ENCODE results near the gene ANKRD63.

GRCh38 chr15:40247406-40247971 lies 35.4 kb downstream of the ANKRD63 start:
- no peak for TF ChIP-seq EZH2phosphoT487 (IDR thresholded peaks at IDR 0.05; ENCODE audit: low read length)
- TF ChIP-seq CTCF (IDR thresholded peaks at IDR 0.05; ENCODE audit: low read length) = no peak
- TF ChIP-seq EZH2 (optimal IDR thresholded peaks at IDR 0.05; ENCODE audit: low read depth, low read length) = no peak
